GM19351 (cell line): Measurements from ENCODE around the gene CHRM4.

Source experiments
- ATAC-seq: cut with Tn5 transposase; IDR thresholded peaks from one replicate; pipeline ENCODE4 v1.9.1; 2021; ENCODE audit warnings: mild to moderate bottlenecking, moderate library complexity; ENCODE audit not compliant: unreplicated experiment

CHRM4 gene

GRCh38 chr11:46351148-46351547 is 40.4 kb downstream of the CHRM4 start:
- no peak for ATAC-seq

GRCh38 chr11:46350695-46351094 is 40.9 kb downstream of the CHRM4 start:
- no peak for ATAC-seq

GRCh38 chr11:46348566-46349401 is 42.8 kb downstream of the CHRM4 start:
- ATAC-seq, result no peak

GRCh38 chr11:46347637-46348311 is 43.8 kb downstream of the CHRM4 start:
- no peak for ATAC-seq

GRCh38 chr11:46346886-46347636 is 44.5 kb downstream of the CHRM4 start, which contains the start of gene DGKZ:
DGKZ (plus strand) TSS chr11:46347463; CDS start chr11:46347660, 197 bp downstream.
- peak; percentile 55 for ATAC-seq

DNA sequence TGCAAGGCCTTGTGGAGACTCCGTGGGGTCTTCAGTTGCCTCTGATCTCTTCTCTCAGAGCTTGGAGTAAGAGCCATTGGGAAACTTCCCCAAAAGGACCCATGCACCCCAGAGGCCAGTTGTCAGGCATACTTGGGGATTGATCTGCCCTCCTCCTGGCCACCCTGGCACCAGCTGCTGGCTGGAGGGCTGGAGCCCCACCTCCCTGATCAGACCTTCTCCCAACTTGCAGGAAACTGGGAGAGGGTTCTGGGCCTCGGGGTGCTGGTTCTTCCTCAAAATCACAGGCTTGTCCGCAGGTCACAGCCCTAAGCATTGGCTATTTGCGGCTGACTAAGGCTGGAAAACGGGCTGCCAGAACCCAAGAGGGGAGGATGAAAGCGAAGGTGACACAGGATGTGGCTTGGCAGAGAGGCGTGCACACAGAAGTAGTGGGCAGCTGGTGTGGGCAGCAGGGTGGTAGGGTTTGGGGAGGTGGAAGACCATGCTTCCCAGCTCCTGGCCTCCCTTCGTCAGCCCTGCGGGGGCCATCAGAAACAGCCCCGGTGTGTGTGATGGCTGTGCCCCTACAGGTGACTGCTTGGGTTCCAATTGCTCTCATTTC is 45.6 kb downstream of the CHRM4 start:
- ATAC-seq, result no peak

GRCh38 chr11:46345131-46345597 is 46.4 kb downstream of the CHRM4 start:
- ATAC-seq, result no peak

- no peak for ATAC-seq
These were observed 48.1 kb downstream of the CHRM4 start for GRCh38 chr11:46343520-46343919.

- no peak for ATAC-seq
These were observed 49.3 kb downstream of the CHRM4 start for GRCh38 chr11:46342239-46342638.

- no peak for ATAC-seq
These were observed 50.1 kb downstream of the CHRM4 start for GRCh38 chr11:46341454-46341853.

- no peak for ATAC-seq
These were observed 51.8 kb downstream of the CHRM4 start for GRCh38 chr11:46339816-46340215.

- no peak for ATAC-seq
These were observed 52.4 kb downstream of the CHRM4 start for GRCh38 chr11:46338988-46339666.

DNA sequence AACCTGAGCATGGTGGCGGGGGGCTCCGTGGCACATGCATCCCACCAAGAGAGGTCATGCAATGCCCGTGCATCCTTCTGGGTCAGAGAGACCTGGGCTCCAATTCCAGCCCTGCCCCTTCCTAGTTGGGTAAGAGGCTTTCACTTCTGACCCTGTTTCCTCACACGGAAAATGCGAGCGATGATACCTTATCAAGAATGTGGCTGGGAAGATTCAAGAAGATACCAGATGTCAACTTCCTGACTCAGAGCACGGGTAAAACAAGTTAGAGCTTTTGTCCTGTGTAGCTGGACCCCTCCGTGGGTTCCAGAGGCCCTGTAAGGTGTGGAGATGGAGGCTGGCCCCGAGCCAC is 53.0 kb downstream of the CHRM4 start:
- ATAC-seq, result no peak

DNA sequence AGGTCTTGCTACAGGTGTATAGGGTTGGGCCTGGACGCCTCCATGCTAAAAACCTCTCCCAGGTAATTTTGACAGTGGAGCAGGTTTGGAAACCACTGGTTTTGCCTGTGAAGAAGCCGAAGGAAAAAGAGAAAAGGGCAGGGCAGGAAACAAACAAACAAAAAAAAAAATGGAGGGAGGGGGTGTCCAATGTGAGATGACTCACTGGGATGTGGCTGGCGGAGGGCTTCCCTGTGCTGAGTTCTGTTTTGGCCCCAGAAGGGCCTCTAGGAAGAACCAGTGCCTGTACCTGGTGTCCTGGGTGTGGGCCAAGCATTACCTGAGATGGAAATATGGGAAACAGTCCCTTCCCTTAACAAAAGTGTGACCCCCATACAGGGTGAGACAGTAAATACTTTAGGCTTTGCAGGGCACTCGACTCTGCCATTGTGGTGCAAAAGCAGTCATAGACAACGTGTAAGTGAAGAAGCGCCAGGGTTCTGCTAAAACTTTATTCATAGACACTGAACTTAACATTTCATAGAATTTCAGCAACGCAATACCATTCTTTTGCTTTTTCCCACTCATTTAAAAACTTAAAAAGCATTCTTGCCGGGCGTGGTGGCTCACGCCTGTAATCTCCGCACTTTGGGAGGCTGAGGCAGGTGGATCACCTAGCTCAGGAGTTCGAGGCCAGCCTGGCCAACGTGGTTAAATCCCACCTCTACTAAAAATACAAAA is 53.8 kb downstream of the CHRM4 start:
- ATAC-seq, result no peak

GRCh38 chr11:46336563-46337180 is 54.9 kb downstream of the CHRM4 start:
- no peak for ATAC-seq

- ATAC-seq, result no peak
These were observed 55.5 kb downstream of the CHRM4 start for GRCh38 chr11:46335890-46336562.

GRCh38 chr11:46335271-46335670 is 56.3 kb downstream of the CHRM4 start:
- ATAC-seq, result no peak

DNA sequence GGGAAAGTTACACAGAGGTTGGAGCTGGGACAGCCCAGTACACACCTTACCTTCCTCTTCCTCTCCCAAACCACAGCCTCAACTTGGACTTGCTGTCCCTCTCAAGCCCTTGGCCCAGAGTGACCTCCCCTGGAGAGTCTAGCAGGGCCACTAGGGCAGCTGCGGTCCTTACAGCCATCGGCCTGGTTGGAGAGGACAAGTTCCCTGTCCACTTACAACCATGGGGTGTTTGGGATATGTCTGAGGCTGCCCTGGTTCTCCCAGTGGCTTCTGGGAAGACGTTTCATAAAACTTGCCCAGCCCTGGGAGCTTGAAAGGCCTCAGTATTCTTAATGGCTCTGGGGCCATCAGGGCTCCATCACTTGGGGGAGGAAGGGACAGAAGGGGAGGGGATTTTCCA is 57.4 kb downstream of the CHRM4 start:
- no peak for ATAC-seq
